Sigmoid colon (tissue), 7 donors: Measurements from ENCODE around the gene GIMAP5. TPM values are rescaled to one million over a fixed set of nuclear protein-coding genes. Genes with fewer than 3 reads are reported as not detected.

Experiments used
- DNase-seq: peaks from one replicate; pipeline ENCODE4 v3.0.0-alpha.2; 2019
- H3K27ac ChIP-seq, 4 donors: fragments of 200-600 bp; sonication (generic); one replicate each; pipeline ENCODE4 v1.5.1; 2016 to 2019; ENCODE audit warnings: mild to moderate bottlenecking in 1 of 4
- H3K27me3 ChIP-seq, 3 donors: fragments of 200-600 bp; sonication (generic); one replicate each; pipeline ENCODE4 v1.5.1; 2019; ENCODE audit warnings: mild to moderate bottlenecking in 1 of 3
- H3K36me3 ChIP-seq, 4 donors: fragments of 200-600 bp; sonication (generic); one replicate each; pipeline ENCODE4 v1.5.1; 2016 to 2019
- H3K4me1 ChIP-seq, 4 donors: fragments of 200-600 bp; sonication (generic); one replicate each; pipeline ENCODE4 v1.5.1; 2017 to 2019
- H3K4me3 ChIP-seq, 4 donors: fragments of 200-600 bp; sonication (generic); one replicate each; pipeline ENCODE4 v1.5.1; 2017 to 2019; ENCODE audit warnings: mild to moderate bottlenecking in 2 of 4, moderate library complexity in 1 of 4
- H3K9me3 ChIP-seq, 4 donors: fragments of 200-600 bp in 3 of 4; sonication (generic) in 3 of 4; one replicate each; pipeline versions ENCODE4 v1.5.1 to v1.6.1; 2013 to 2019
- CTCF ChIP-seq, 4 experiments: fragments of 450-650 bp in 3 of 4; fragments of 200-600 bp in 1 of 4; IDR thresholded peaks; one replicate each; pipeline ENCODE4 v1.5.1; 2016 to 2019; ENCODE audit warnings: antibody characterized with exemption in 4 of 4, mild to moderate bottlenecking in 3 of 4, moderate library complexity in 2 of 4
- EP300 ChIP-seq, 4 donors: sonication (generic); formaldehyde crosslinking; IDR thresholded peaks; one replicate each; pipeline ENCODE4 v1.6.1; 2017; ENCODE audit warnings: antibody characterized with exemption in 4 of 4
- POLR2A ChIP-seq, 2 donors: fragments of 450-650 bp; IDR thresholded peaks; one replicate each; pipeline ENCODE4 v1.6.1; 2016; ENCODE audit warnings: antibody characterized with exemption in 2 of 2, mild to moderate bottlenecking in 2 of 2, moderate library complexity in 2 of 2
- POLR2AphosphoS5 ChIP-seq, 4 donors: sonication (generic); formaldehyde crosslinking; IDR thresholded peaks; one replicate each; pipeline ENCODE4 v1.6.1; 2017; ENCODE audit warnings: antibody characterized with exemption in 4 of 4
- WGBS, 2 donors: extraction: QIAGEN DNeasy Blood & Tissue Kit; methylation state at CpG; one replicate each; pipeline ENCODE4 v1.1.7; 2013; 5-methylcytosine and 5-hydroxymethylcytosine counted together
- intact Hi-C: fragments of 100-400 bp; cut with DNase I; formaldehyde crosslinking; loops from one replicate; pipeline ENCODE4 v1.15.1; 2023
- polyA plus RNA-seq, 3 donors: library from polyadenylated mRNA; stranded (reverse); fragments of 200-250 nt; gene quantifications; one replicate each; pipeline ENCODE4 v1.2.3, GENCODE V29; 2013
- total RNA-seq, 4 donors: library from RNA; depleted of rRNA; stranded (reverse); fragments of >200 nt; gene quantifications; one replicate each; pipeline ENCODE4 v1.1.0, GENCODE V29; 2016
- donor health status: healthy with polysubstance abuse.
- donor health status: Bipolar disorder and iron deficiency.
- donor health status: healthy.

The GIMAP5 gene
- total and polyA plus RNA-seq, 7 donors: 7.9 to 39.4 (median 17.7) TPM

- H3K4me3 ChIP-seq: no peak overlapping the region
- H3K27me3 ChIP-seq: no peaks in the 10 kb centered on the region
- no peak overlapping the region for H3K27ac ChIP-seq
- no peaks in the 10 kb centered on the region for H3K36me3 ChIP-seq
- H3K4me1 ChIP-seq: peaks cover 0 to 32% (median 19%) of the 10 kb centered on the region in 4 donors
- DNase-seq: no peak
- no peak for TF ChIP-seq CTCF (IDR thresholded peaks at IDR 0.05)
- TF ChIP-seq POLR2AphosphoS5 (IDR thresholded peaks at IDR 0.05): no peak
- TF ChIP-seq POLR2A (IDR thresholded peaks at IDR 0.05): no peak
- TF ChIP-seq EP300 (IDR thresholded peaks at IDR 0.05): no peak
- intact Hi-C loops: no loop called here
- H3K9me3 ChIP-seq: no peaks in the 10 kb centered on the region
- 68 to 78% methylated on average over 9 of the region's 9 CpGs for WGBS, 2 donors
Observed at GRCh38 chr7:150790416-150791075, 53.3 kb downstream of the GIMAP5 start.

GRCh38 chr7:150791304-150791703 is 54.1 kb downstream of the GIMAP5 start:
- WGBS, 2 donors: 90 to 91% methylated on average over 5 of the region's 5 CpGs
- Histone ChIP-seq H3K9me3 (no peaks in the 10 kb centered on the region), H3K27me3 (no peaks in the 10 kb centered on the region), H3K4me3 (no peak overlapping the region), H3K4me1 (peaks cover 0 to 27% (median 19%) of the 10 kb centered on the region in 4 donors), H3K36me3 (no peaks in the 10 kb centered on the region), H3K27ac (no peak overlapping the region)
- DNase-seq: no peak
- intact Hi-C loops: no loop called here
- TF ChIP-seq EP300 (IDR thresholded peaks at IDR 0.05): no peak

GRCh38 chr7:150791746-150792452 is 54.7 kb downstream of the GIMAP5 start:
- no peak overlapping the region for H3K4me3 ChIP-seq
- H3K4me1 ChIP-seq: peaks cover 0 to 24% (median 19%) of the 10 kb centered on the region in 4 donors
- no peak overlapping the region for H3K27ac ChIP-seq
- TF ChIP-seq POLR2A (IDR thresholded peaks at IDR 0.05) (no peak), EP300 (IDR thresholded peaks at IDR 0.05) (no peak), POLR2AphosphoS5 (IDR thresholded peaks at IDR 0.05) (no peak)
- WGBS, 2 donors: 86 to 87% methylated on average over 12 of the region's 12 CpGs
- H3K9me3 ChIP-seq: no peaks in the 10 kb centered on the region
- H3K27me3 ChIP-seq: no peaks in the 10 kb centered on the region
- DNase-seq: no peak
- intact Hi-C loops: no loop called here
- no peaks in the 10 kb centered on the region for H3K36me3 ChIP-seq

Other genes with a start within 250 kb of the GIMAP5 start
- 10 to 100 TPM; 10.0 to 15.1 (median 13.3) TPM for gene GIMAP7, start 222.5 kb upstream of the GIMAP5 start, total RNA-seq
- gene GIMAP7, start 222.5 kb upstream of the GIMAP5 start, polyA plus RNA-seq: 10 to 100 TPM in 2 of 3 donors, 1 to 10 TPM in 1; 8.6 to 42.9 (median 12.6) TPM
- 10 to 100 TPM; 18.9 to 24.1 (median 22.2) TPM for gene GIMAP4, start 170.0 kb upstream of the GIMAP5 start, total RNA-seq
- gene GIMAP4, start 170.0 kb upstream of the GIMAP5 start, polyA plus RNA-seq: 10 to 100 TPM in 2 of 3 donors, 1 to 10 TPM in 1; 9.5 to 44.8 (median 11.4) TPM
- gene GIMAP6, start 105.0 kb upstream of the GIMAP5 start, total RNA-seq: 10 to 100 TPM; 11.9 to 23.5 (median 17.2) TPM
- 10 to 100 TPM in 2 of 3 donors, 1 to 10 TPM in 1; 5.8 to 25.0 (median 10.2) TPM for gene GIMAP6, start 105.0 kb upstream of the GIMAP5 start, polyA plus RNA-seq
- 10 to 100 TPM in 2 of 4 donors, 1 to 10 TPM in 2; 9.2 to 16.4 (median 9.9) TPM for gene GIMAP2, start 51.7 kb upstream of the GIMAP5 start, total RNA-seq
- gene GIMAP2, start 51.7 kb upstream of the GIMAP5 start, polyA plus RNA-seq: 10 to 100 TPM in 1 of 3 donors, 1 to 10 TPM in 2; 5.1 to 24.9 (median 6.6) TPM
- 1 to 10 TPM; 3.7 to 6.4 (median 5.1) TPM for gene GIMAP1, start 20.8 kb upstream of the GIMAP5 start, total RNA-seq
- gene GIMAP1, start 20.8 kb upstream of the GIMAP5 start, polyA plus RNA-seq: 10 to 100 TPM in 1 of 3 donors, 1 to 10 TPM in 2; 1.6 to 10.3 (median 1.8) TPM
- gene TMEM176B, start 62.9 kb downstream of the GIMAP5 start, total RNA-seq: 10 to 100 TPM; 47.4 to 52.3 (median 48.3) TPM
- 100 to 1,000 TPM; 144 to 246 (median 151) TPM for gene TMEM176B, start 62.9 kb downstream of the GIMAP5 start, polyA plus RNA-seq
- 10 to 100 TPM; 19.9 to 28.1 (median 24.1) TPM for gene TMEM176A, start 63.4 kb downstream of the GIMAP5 start, total RNA-seq
- 100 to 1,000 TPM; 126 to 150 (median 127) TPM for gene TMEM176A, start 63.4 kb downstream of the GIMAP5 start, polyA plus RNA-seq
- 1 to 10 TPM in 1 of 4 donors, not detected in 3; 1.4 TPM for gene AOC1, start 115.1 kb downstream of the GIMAP5 start, total RNA-seq
- 100 to 1,000 TPM in 1 of 3 donors, 10 to 100 TPM in 2; 30.6 to 155 (median 64.0) TPM for gene AOC1, start 115.1 kb downstream of the GIMAP5 start, polyA plus RNA-seq
- gene KCNH2, start 240.9 kb downstream of the GIMAP5 start, total RNA-seq: 100 to 1,000 TPM in 1 of 4 donors, 10 to 100 TPM in 3; 40.6 to 107 (median 85.2) TPM
- gene KCNH2, start 240.9 kb downstream of the GIMAP5 start, polyA plus RNA-seq: 1 to 10 TPM in 2 of 3 donors, under 1 TPM in 1; 0.46 to 7.3 (median 1.2) TPM